GM21825 (cell line): ENCODE results near the gene CKS1B.

Experiments used
- ATAC-seq: cut with Tn5 transposase; IDR thresholded peaks from one replicate; pipeline ENCODE4 v1.9.1; 2021; ENCODE audit warnings: mild to moderate bottlenecking, moderate library complexity; ENCODE audit not compliant: unreplicated experiment

The CKS1B gene

DNA sequence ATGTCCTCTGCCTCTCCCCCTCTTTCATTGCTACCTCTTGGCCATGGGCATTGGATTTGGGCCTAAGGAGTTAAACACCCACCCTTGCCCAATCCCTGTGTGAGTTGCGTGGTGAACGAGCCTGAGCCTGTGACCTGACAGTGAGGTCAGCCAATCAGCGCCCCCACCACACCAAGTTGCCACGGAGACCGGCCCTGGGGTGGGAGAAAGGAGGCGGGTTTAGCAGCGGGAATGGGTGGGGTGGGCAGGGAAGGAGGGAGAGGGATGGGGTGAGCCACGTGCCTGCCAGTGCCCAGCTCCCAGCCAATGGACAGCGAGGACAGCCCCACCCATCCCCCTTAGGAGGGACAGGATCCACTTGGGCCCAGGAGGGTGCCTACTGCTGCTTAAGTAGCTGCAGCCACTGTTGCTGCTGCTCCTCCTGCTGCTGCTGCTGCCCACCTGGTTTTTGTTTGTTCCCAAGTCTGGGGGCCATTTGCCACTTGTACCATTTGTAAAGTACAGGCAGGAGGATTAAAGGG is 37.6 kb downstream of the CKS1B start:
- no peak for ATAC-seq

GRCh38 chr1:155012776-155013602 is 38.5 kb downstream of the CKS1B start:
- ATAC-seq, result no peak

- no peak for ATAC-seq
These were observed 39.2 kb downstream of the CKS1B start for GRCh38 chr1:155013632-155014031.

DNA sequence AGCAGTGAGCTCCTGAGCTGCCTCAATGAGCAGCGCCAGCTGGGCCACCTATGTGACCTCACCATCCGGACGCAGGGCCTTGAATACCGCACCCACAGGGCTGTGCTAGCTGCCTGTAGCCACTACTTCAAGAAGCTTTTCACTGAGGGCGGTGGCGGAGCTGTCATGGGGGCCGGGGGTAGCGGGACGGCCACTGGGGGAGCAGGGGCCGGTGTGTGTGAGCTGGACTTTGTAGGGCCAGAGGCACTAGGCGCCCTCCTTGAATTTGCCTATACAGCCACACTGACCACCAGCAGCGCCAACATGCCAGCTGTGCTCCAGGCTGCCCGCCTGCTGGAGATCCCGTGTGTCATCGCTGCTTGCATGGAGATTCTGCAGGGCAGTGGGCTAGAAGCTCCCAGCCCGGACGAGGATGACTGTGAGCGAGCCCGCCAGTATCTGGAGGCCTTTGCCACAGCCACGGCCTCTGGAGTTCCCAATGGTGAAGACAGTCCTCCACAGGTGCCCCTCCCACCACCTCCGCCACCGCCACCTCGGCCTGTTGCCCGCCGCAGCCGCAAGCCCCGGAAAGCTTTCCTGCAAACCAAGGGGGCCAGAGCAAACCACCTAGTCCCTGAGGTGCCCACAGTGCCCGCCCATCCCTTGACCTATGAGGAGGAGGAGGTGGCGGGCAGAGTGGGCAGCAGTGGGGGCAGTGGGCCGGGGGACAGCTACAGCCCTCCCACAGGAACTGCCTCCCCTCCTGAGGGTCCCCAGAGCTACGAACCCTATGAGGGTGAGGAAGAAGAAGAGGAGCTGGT is 40.4 kb downstream of the CKS1B start:
- no peak for ATAC-seq

GRCh38 chr1:155015527-155016230 is 41.2 kb downstream of the CKS1B start:
- ATAC-seq, result no peak

GRCh38 chr1:155016231-155016831 is 41.9 kb downstream of the CKS1B start:
- ATAC-seq, result no peak

GRCh38 chr1:155017041-155017945 is 42.8 kb downstream of the CKS1B start:
- ATAC-seq, result peak; percentile 56

DNA sequence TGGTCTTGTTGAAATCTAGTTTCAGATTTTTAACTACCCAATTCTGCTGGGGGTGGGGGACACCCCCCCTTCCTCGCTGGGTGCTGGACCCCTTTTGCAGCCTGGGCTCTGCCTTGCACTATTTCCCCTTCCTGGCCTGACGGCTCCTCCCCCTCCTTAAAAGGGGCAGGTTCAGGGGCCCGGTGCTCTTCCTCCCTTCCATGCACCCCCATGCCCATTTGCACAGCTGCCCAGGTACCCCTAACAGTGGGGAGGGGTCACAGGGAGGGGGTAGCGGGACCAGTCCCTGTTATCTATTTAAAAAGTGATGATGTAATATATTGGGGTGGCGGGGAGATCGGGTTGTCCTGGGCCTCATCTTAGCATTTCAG is 43.5 kb downstream of the CKS1B start:
- ATAC-seq, result no peak

GRCh38 chr1:155018617-155019348 is 44.3 kb downstream of the CKS1B start:
- no peak for ATAC-seq

DNA sequence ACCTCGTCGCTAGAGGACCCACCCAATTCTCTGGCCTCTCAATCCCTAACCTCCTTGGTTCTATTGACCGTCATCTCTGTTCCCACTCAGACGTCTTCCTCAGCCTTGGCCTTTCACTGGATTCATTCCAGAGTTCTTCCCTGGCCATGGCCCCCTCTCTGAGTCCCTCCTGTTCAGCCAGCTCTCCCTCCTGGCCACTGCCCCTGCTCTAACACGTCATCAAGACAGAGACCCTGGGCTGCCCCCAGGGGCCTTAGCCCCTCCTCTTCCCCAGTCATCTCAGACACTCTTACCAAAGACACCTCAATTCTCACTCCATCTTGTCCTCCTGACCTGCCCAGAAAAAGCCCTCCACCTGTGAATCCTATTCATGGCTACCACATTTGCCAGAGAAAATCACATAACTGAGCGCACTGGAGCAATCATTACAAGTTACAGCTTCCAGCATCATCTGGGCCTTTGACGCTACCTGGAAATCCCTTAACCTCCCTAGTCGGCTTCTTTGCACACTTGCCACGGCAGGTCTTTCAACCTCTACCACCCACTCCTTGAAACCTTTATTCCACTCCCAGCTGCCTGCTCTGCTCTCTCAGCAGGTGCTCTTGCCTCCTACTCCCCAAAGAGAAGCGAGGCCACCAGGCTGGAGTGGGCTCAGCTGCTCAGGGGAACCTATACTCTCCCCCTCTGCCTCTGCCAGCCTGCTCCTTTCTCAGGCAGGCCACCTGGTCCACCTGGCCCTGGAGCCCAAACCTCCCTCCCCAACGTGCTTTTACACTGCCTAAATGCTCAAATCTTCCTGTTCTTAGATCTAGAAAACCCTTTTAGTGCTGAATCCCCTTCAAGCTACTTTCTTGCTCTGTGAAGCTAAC is 45.1 kb downstream of the CKS1B start:
- no peak for ATAC-seq

GRCh38 chr1:155022136-155022926 is 47.9 kb downstream of the CKS1B start:
- no peak for ATAC-seq

GRCh38 chr1:155022927-155023236 is 48.4 kb downstream of the CKS1B start:
- no peak for ATAC-seq

- no peak for ATAC-seq
These were observed 49.1 kb downstream of the CKS1B start for GRCh38 chr1:155023627-155024026.

DNA sequence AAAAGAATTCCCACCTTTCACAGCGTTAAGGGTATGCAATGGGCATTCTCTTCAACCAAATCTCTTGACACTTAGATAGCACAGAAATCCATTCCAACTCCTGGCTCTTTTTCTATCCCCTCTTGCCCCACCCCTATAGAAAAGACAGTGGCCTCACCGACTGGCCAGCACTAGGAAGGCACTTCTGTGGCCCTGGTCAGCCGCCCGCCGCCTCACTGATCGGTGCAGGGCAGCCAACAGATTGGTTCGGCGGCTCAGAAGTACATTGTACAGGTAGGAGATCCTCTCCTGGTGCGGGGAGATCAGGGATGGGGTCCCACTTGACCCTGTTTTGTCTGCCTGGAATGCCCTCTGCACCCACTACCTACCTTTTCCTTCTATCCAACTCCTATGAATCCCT is 49.8 kb downstream of the CKS1B start:
- no peak for ATAC-seq

GRCh38 chr1:155026154-155026553 is 51.7 kb downstream of the CKS1B start:
- no peak for ATAC-seq

- ATAC-seq, result no peak
These were observed 52.1 kb downstream of the CKS1B start for GRCh38 chr1:155026588-155026987.
